Heart right ventricle (tissue), 16 donors: ENCODE data around the gene TMEM127. TPM values are rescaled to one million over a fixed set of nuclear protein-coding genes. Genes with fewer than 3 reads are reported as not detected.

Source experiments
- ATAC-seq, 8 donors: fragments of 200-7000 bp; cut with Tn5 transposase; one replicate each; pipeline ENCODE4 v1.9.1; 2020; ENCODE audit warnings: mild to moderate bottlenecking in 8 of 8, moderate library complexity in 8 of 8, moderate number of reproducible peaks in 1 of 8
- DNase-seq, 2 donors: peaks; one replicate each; pipeline ENCODE4 v3.0.0-alpha.2; 2020
- H3K27ac ChIP-seq, 10 donors: fragments of 200-600 bp; sonication (generic) in 2 of 10; one replicate each; pipeline versions ENCODE4 v1.5.0 to v1.8.0; 2020 to 2022; ENCODE audit warnings: mild to moderate bottlenecking in 3 of 10
- H3K27me3 ChIP-seq, 7 donors: fragments of 200-600 bp; one replicate each; pipeline ENCODE4 v1.8.0; 2021 to 2022; ENCODE audit warnings: mild to moderate bottlenecking in 2 of 7
- H3K36me3 ChIP-seq, 9 donors: fragments of 200-600 bp; sonication (generic) in 1 of 9; one replicate each; pipeline versions ENCODE4 v1.5.0 to v1.8.0; 2020 to 2022; ENCODE audit warnings: mild to moderate bottlenecking in 2 of 9
- H3K4me1 ChIP-seq, 9 donors: fragments of 200-600 bp; sonication (generic) in 1 of 9; one replicate each; pipeline versions ENCODE4 v1.5.0 to v1.8.0; 2020 to 2022; ENCODE audit warnings: mild to moderate bottlenecking in 4 of 9
- H3K4me3 ChIP-seq, 10 donors: fragments of 200-600 bp; sonication (generic) in 2 of 10; one replicate each; pipeline versions ENCODE4 v1.5.0 to v1.8.0; 2020 to 2022; ENCODE audit warnings: mild to moderate bottlenecking in 7 of 10, moderate library complexity in 2 of 10
- H3K9me3 ChIP-seq, 11 donors: fragments of 200-600 bp in 10 of 11; sonication (generic) in 2 of 11; one replicate each; pipeline versions ENCODE4 v1.5.0 to v1.8.0; 2013 to 2022; ENCODE audit warnings: mild to moderate bottlenecking in 2 of 11, control low read depth in 1 of 11, moderate library complexity in 1 of 11
- CTCF ChIP-seq, 9 donors: fragments of 200-600 bp; sonication (generic) in 2 of 9; IDR thresholded peaks; one replicate each; pipeline versions ENCODE4 v1.5.0 to v1.8.0; 2021 to 2022; ENCODE audit warnings: antibody characterized with exemption in 9 of 9, mild to moderate bottlenecking in 5 of 9, moderate library complexity in 1 of 9
- WGBS, 2 donors: extraction: QIAGEN DNeasy Blood & Tissue Kit; methylation state at CpG; one replicate each; pipeline ENCODE4 v1.1.7; 2013; ENCODE audit warnings: inconsistent platforms in 1 of 2; 5-methylcytosine and 5-hydroxymethylcytosine counted together
- intact Hi-C, 10 donors: fragments of 100-400 bp; cut with DNase I; formaldehyde crosslinking; loops; one replicate each; pipeline versions ENCODE4 v1.11.1 to v1.14.2; 2022
- polyA plus RNA-seq, 2 donors: library from polyadenylated mRNA; stranded (reverse); fragments of 200-250 nt; gene quantifications; one replicate each; pipeline ENCODE4 v1.2.3, GENCODE V29; 2013
- total RNA-seq, 10 donors: library from RNA; stranded (reverse); fragmentation: NEBNext Ultra II Directional in 3 of 10; extraction: Animal tissue kit (Norgen Biotek cat#: 25700) in 3 of 10; gene quantifications; one replicate each; pipeline versions ENCODE4 v1.2.1 to v1.2.4, GENCODE V29; 2021 to 2023
- donor health status: Arrhythmogenic right ventricular cardiomyopathy.
- donor health status: ischemic (EF 13 %, LVEDD 7.1; RV severe dilation, severe dysfunction).
- donor health status: healthy with polysubstance abuse.
- donor health status: DM: no; HTN: yes; CAD: no.
- donor health status: DM: no; HTN: no; CAD: no.
- donor health status: ischemic (EF 25% LVEDD 6.9; RV normal size, moderate dysfunction).
- donor health status: ischemic (EF 25% LVEDD 5.7; RV mildly dilated, moderate dysfunction).
- donor health status: healthy.
- donor health status: DM: yes; HTN: yes; CAD: no.
- donor health status: Ischemic cardiomyopathy.
- donor health status: ischemic (EF 35%, LVEDD 5.7; RV mildly dilated, moderate dysfunction).
- donor health status: nonischemic (EF 11% LVEDD 7.7; RV severe dilation, severe dysfunction).
- donor health status: DM: yes; HTN: yes; CAD: no.
- donor health status: PGD.
- donor health status: ischemic (EF 29% LVEDD 5.4; RV normal size, mild dysfunction).
- donor health status: nonischemic (EF 23%, LVEDD 6.1; RV moderate dilation, normal function).

Gene TMEM127
- total and polyA plus RNA-seq, 12 donors = 15.2 to 113 (median 88.3) TPM

GRCh38 chr2:96276787-96277499, 11.1 kb upstream of the TMEM127 start:
- no peak overlapping the region for H3K4me3 ChIP-seq
- H3K36me3 ChIP-seq = peaks cover 12 to 100% (median 80%) of the 10 kb centered on the region in 9 donors
- DNase-seq = no peak
- intact Hi-C loops = no loop called here
- no peaks in the 10 kb centered on the region for H3K9me3 ChIP-seq
- no peaks in the 10 kb centered on the region for H3K4me1 ChIP-seq
- no peak for TF ChIP-seq CTCF (IDR thresholded peaks at IDR 0.05)
- no peak overlapping the region for H3K27ac ChIP-seq
- no peaks in the 10 kb centered on the region for H3K27me3 ChIP-seq
- 88 to 91% methylated on average over 21 of the region's 21 CpGs for WGBS, 2 donors
- peak in 2 of 8 donors; percentile 13 to 42 for ATAC-seq

GRCh38 chr2:96274355-96275056, 8.7 kb upstream of the TMEM127 start:
- Histone ChIP-seq H3K4me3 (no peak overlapping the region), H3K36me3 (peaks cover 11 to 100% (median 77%) of the 10 kb centered on the region in 9 donors), H3K4me1 (no peaks in the 10 kb centered on the region), H3K27me3 (no peaks in the 10 kb centered on the region), H3K27ac (peak overlapping the region in 1 of 10 donors; percentile 22), H3K9me3 (no peaks in the 10 kb centered on the region)
- no peak for TF ChIP-seq CTCF (IDR thresholded peaks at IDR 0.05)
- no peak for DNase-seq
- intact Hi-C loops = no loop called here
- 83 to 87% methylated on average over 7 of the region's 7 CpGs for WGBS, 2 donors
- ATAC-seq = no peak

GRCh38 chr2:96273763-96274162, 8.0 kb upstream of the TMEM127 start:
- DNase-seq (no peak), ATAC-seq (no peak)
- no peak overlapping the region for H3K27ac ChIP-seq
- no peaks in the 10 kb centered on the region for H3K4me1 ChIP-seq
- WGBS, 2 donors = 72 to 77% methylated on average over 3 of the region's 3 CpGs
- H3K36me3 ChIP-seq = peaks cover 7 to 100% (median 77%) of the 10 kb centered on the region in 9 donors
- TF ChIP-seq CTCF (IDR thresholded peaks at IDR 0.05) = no peak
- H3K4me3 ChIP-seq = no peak overlapping the region
- H3K9me3 ChIP-seq = no peaks in the 10 kb centered on the region
- H3K27me3 ChIP-seq = no peaks in the 10 kb centered on the region
- intact Hi-C loops = no loop called here

- H3K4me3 ChIP-seq = no peak overlapping the region
- peaks cover 0 to 100% (median 69%) of the 10 kb centered on the region in 9 donors for H3K36me3 ChIP-seq
- peaks cover 3 to 13% (median 7%) of the 10 kb centered on the region in 9 donors for H3K4me1 ChIP-seq
- no peaks in the 10 kb centered on the region for H3K27me3 ChIP-seq
- no peak for ATAC-seq
- intact Hi-C loops = no loop called here
- H3K27ac ChIP-seq = no peak overlapping the region
- no peak for DNase-seq
- no peaks in the 10 kb centered on the region for H3K9me3 ChIP-seq
- WGBS, 2 donors = 76 to 82% methylated on average over 3 of the region's 3 CpGs
- TF ChIP-seq CTCF (IDR thresholded peaks at IDR 0.05) = no peak
Observed at GRCh38 chr2:96271995-96272394, 6.2 kb upstream of the TMEM127 start.
